Hematopoietic multipotent progenitor cell treated with erythropoietin and hydrocortisone succinate and interleukin-3 and kit ligand, for 17 days (in vitro differentiated cells): Measurements from ENCODE around the gene EVA1A.

Experiments used
- DNase-seq: peaks from one replicate; pipeline ENCODE4 v3.0.0-alpha.2; 2015; ENCODE audit warnings: low spot score

The EVA1A gene

DNA sequence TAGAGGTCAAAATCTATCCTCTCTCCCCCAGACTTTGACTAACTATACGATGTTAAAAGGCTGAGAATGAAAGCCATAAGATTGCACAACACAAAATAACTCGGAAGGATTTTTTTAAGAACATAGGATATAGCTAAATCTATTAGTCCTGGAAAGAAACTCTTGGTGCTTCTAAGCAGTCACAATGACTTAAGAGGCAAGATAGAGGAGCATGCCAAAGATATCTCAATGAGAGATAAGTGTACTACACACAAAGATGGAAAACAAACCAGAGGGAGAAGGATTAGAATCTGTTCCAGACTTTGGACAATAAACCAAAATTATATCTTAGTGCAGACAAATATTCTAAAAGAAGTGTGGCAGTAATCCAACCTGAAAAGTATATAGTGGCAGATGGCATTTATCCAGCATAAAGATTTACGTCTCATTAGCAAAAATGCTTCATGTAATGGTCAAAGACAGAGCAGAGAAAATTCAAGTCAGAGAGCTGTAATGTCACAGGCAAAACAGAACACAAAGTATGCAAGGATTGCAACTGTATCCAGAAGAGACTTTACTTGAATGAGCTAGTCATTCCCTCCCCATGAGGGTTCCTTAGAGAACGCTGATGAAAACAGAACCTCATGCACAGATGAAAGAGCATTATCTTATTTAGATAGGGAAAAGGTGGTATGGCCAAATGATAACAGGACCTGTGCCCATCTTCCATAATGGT lies 28.8 kb upstream of the EVA1A start:
- DNase-seq = no peak

DNA sequence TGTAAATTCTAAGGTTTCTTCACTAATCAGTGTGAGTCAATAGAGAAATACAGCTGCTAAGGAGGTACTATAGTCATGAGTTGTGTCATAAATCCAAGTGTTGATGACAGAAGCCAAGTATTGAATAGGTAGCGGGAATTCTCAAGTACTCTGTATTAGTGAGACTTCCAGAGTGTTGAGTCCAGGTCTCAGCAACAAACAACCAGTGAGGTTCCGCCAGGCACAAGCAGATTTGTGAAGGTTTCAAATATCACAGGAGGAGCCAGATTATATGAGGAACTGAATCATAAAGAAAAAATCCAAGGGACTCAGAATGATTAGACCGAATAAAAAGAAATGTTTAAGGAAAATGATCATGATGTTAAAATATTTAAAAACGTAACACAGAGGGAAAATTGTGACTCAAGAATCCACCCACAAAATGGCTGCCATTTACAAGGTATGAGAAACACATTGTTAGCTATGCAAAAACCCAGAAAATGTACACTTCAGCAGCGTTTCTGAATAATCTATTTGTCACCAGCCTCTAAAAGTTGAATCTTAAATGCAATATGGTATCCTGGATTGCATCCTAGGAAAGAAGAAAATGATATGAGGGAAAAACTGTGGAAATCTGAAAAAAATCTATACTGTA lies 27.3 kb upstream of the EVA1A start:
- no peak for DNase-seq

DNA sequence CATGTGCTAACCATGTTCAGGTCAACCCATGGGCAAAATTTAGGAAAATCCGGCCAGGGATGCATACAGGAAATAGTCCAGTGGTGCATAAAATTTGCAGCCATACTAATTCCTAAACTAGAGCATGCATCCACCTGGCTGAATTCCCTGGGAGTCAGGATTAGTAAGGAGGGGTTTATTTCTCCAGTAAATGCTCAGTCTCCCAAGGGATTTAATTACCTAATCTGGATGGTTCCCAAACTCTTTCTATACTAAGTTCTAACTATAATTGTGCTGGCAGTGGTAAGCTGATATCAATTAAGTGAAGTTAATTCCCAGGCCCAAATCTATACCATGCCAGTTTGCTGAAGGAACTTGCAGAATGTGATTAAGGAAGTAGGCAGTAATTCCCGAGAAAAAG lies 26.2 kb upstream of the EVA1A start:
- no peak for DNase-seq

DNA sequence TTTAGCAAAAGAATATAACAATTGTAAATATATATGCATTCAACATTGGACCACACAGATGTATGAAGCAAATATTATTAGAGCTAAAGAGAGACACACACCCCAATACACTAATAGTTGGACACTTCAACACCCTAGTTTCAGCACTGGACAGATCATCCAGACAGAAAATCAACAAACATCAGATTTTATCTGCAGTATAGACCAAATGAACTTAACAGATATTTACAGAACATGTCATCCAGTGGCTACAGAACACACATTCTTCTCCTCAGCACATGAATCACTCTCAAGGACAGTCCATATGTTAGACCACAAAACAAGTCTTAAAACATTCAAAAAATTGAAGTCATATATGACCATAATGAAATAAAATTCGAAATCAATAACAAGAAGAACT lies 22.1 kb upstream of the EVA1A start:
- no peak for DNase-seq

DNA sequence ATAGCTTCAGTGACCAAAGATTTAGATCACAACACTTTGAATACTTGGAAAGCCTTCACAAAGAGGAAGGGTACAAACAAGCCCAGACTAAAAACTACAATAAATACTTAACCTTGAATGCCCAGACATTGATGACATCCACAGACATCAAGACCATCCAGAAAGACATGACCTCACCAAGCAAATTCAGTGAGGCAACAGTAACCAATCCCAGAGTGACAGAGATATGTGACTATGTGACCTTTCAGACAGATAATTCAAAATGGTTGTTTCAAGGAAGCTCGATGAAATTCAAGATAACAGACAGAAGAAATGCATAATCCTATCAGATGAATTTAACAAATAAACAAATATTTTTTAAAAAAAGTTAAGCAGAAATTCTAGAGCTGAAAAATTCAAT lies 19.9 kb upstream of the EVA1A start:
- no peak for DNase-seq

DNA sequence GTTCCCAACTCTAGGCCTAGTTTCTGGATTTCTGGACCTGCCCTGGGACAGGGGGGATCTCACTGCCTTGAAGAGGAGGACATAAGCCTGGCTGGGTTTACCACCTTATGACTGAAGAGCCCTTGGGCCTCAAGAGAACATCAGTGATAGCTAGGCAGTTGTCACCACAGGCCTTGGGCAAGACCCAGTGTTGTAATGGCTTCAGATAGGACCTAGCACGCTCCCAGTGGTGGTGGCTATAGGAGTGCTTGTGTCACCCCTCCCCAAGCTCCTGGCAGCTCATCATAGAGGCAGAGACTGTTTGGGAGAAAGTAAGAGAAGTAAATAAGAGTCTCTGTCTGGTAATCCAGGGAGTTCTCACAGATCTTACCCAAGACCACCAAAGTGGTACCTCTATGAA lies 19.4 kb upstream of the EVA1A start:
- no peak for DNase-seq

DNA sequence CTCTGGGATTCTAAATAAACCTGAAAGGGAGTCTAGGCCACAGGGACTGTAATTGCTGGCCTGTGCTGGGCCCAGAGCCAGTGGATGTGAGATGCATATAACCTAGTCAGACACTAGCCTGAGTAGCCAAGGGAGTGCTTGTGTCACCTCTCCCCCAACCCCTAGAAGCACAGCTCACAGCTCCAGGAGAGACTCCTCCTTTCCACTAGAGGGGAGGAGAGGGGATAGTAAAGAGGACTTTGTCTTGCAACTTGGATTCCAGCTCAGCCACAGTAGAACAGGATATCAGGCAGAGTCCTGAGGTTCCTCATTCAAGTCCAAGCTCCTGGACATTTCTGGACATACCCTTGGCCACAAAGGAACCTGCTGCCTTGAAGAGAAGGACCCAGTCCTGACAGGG lies 18.4 kb upstream of the EVA1A start:
- no peak for DNase-seq

DNA sequence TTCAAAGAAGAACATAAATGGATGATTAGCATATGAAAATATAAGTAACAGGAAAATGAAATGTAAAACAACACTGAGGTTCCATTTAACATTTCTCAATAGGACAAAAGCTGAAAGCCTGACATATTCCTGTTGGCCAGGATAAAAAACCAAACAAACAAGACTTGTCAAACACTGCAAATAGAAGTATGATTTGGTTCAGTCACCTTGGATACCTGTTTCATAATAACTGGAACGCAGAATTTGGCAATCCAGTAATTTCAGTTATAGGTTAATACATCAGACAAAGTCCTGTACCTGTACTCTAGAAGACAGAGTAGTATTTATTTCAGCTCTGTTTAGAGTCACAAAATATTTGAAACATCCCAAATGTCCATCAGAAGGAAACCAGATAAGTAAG lies 16.5 kb upstream of the EVA1A start:
- no peak for DNase-seq

DNA sequence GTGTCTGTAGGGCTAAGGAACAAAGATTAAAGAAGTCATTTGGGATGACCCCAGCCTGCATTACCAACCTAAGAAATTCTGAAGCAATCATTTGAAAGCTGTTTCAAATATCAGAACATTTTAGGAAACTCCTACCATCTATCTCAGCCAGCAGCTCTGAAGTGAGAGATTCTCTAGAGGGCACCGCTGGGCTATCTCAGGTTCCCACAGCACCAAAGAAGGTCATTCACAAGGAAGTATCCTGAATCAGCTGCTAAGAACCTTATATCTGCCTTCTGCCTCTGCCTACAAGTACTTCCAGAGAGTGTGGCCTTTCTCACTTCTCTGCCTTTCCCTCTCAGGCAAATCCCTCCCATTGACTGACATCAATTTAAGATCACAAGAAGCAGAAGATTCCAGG lies 13.4 kb upstream of the EVA1A start:
- DNase-seq = no peak

DNA sequence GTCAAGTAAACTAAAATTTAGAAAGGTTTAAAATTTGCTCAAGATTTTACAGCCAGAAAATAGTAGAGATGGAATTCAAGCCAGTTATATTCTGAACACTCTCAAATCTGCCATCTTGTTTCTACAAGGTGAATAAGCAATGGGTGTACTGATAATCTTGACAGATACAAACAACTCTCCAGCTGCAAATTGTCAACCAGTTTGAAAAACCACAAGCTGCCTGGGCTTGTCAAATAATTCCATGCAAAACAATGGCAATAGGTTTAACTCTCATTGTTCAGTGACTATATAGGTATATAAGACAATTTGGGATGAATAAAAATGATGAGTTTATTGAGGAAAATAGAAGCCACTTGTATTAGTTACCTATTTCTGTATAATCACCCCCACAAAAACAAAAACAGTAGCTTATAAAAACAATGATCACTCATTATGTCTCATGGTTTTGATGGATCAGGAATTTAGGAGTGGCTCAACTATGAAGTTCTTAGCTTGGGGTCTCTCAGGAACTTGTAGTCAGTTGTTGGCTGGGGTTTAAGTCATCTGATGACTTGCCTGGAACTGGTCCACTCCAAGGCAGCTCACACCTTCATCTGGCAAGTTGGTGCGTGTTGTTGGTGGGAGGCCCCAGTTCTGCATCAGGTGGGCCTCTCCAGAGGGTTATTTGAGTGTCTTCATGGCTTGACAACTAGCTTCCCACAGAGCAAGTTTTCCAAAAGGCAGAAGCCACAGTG lies 12.6 kb upstream of the EVA1A start:
- DNase-seq = no peak

DNA sequence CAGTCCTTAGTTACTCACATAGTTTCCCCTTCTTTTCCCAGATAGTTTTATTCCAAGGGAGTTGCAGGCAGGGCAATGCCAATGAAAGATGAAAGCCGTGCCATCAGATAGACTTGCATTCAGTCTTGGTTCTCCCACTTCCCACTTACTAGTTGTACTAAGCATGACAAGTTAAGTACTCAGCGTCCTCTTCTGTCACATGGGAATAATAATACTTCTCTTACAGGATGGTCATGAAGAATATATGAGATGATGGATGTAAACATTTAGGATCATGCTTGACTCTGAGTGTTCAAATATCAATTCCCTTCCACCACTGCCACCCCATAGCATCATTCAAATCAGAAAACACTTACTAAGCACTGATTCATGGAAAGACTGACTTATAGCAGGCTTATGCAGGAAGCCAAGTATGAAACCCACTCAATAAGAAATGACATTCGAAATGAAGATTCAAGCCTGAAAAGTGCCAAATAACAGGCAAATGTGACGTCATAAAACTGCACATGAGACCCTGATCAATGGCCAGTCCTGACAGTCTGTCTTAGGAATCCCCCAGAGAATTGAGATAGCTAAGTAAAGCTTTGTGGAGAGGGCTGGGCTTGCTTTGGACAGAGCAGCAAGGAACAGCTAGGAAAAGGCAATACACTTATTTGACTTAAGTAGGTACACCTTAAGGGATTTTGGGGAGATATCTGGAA lies 11.1 kb upstream of the EVA1A start:
- no peak for DNase-seq

DNA sequence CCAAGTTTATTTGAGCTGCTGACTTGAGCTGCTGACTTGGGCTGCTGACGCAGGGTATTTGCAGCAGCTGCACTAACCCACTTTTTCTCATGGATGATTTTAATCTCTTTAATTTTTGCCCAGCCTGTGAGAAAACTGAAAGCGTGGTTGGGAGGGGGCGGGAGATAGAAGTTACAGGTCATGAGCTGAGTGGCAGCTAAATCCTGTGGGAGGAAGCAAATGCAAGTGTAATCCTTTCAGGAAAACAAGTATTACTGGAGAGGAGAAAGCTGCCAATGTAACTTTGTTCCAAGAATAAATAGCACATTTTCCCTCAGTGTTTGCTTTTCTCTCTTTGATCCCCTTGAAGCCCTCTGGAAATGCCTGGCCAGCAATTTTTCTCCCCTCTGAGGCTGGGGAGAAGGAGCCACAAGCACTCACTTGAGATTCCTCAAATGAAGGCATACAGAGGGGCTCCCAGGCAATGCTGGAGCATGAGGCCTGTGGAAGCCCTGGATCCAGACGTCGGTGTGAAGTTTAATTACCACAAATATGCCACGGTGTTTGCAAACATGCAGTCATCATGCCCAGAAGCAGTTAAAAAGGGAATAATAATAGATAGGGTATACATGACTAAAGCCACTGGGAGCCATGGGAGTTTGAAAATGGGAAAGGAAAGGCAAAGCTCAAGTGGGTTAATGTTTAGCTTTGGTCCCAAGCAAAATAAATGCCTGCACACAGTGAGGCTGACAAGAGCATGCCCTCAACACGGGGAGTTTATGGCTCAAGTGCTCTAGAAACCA lies 10.4 kb upstream of the EVA1A start:
- no peak for DNase-seq

DNA sequence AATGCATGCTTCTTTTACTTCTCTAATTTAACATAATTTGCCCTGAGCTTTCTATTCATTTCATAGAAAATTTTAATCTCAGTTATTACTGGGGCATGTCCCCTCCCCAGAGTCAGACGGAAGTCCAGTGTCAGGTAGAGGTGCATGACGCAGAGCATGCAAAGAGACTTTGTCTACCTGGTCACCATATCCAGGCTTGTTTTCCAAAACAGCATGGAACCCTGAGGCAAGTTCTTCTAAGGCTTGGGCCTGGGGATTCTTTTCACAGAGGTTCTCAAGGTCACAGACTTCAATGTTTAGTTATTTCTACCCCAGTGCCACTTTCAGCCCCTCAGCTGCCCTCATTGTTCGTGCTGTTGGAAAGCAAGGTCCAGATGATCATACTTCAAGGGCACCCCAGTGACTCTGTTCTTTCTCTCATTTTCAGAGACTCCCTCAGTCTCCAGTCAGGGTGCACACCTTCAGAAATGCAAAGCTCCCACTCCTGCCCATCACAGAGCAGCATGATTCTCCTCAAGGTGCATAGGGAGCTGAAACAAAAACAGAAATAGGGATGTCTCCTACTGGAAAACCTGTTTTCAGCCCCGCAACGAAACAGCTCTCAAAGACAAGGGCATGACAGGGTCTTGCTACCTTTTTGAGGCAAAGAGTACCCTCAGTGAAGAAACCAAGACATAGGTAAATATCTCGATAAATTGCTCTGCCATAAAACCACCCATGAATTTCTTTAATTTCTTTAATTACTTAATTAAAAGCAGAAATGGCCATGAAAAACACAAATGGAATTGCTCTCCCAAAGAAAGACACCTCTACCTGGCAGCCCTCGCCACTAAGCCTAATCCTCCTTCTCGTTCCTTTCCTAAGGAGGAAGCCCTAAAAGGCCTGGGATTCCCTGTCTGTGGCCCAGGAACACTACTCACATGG lies 9.5 kb upstream of the EVA1A start:
- DNase-seq = no peak

DNA sequence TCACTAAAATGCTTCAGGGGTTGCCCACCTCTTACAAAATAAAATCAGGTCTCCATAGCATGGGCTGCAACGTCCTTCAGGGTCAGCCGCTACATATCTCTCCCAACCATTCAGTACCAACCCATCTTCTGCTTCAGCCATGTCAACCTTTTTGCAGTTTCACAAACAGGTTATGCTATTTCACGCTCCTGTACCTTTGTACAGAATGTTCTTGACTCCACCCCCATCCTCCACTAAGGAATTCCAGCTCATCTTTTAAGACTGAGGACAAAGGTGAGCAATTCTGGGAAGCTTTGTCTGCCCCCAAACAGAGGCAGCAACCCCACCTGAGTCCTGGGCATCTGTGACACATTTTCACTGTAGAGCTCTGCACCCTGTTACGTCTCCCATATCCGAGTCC lies 8.8 kb upstream of the EVA1A start:
- DNase-seq = no peak

DNA sequence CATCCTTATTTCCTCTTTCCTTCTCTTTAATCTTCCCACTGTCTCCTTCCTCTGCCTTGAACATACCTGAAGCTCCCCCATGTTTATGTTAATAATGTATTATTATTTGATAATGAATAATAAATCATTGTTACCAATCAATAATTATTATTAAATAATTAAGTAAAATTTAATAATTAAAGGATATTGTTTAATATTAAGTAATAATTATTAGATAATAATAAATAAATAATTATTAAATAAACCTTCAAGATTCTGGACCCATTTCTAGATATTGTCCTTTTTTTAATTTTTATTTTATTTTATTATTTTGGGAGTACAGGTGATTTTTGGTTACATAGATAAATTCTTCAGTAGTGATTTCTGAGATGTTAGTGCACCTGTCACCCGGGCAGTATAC lies 7.4 kb upstream of the EVA1A start:
- DNase-seq = no peak

DNA sequence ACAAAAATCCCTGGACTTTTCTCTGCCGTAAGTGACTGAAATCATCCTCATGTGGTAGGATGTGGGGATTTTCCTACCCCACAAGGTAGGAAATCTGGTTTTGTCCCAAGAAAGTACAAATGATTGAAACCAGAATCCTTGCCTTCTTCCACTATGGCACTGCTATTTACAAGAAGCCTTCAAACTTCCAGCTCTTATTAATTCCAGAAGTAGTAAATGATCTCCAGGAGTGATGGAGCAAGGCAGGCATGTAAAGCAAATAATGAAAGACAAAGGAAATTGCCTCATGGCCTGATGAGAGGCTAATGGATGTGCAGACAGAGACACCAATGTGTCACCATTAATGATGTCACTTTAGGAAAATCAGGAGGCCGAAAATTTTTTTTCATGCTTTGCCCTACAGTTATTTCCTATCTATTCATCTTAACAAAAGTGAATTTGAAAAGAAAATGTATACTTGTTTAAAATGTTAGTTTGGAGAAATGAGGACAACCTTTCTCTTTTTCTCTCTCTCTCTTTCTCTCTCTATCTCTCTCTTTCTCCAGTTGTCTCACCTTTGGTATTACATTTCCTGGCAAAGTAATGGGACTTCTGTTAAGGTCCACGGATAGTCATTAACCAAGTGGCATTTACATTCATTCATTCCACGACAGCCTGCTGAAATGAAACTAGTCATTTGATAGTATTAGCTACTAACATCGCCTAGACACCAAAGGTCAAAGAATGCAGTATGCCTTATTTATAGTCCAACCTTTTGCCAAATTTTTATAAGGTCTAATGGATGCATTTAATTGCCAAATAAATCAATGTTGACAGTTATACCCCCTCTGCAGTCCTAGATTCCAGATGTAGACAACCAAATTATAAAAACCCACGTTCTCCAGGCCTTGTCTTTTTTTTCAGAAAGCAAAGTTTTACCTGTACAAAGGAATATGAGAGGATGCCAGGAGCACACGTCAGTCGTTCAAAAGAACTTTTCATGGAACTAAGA lies 5.0 kb upstream of the EVA1A start:
- DNase-seq = no peak

DNA sequence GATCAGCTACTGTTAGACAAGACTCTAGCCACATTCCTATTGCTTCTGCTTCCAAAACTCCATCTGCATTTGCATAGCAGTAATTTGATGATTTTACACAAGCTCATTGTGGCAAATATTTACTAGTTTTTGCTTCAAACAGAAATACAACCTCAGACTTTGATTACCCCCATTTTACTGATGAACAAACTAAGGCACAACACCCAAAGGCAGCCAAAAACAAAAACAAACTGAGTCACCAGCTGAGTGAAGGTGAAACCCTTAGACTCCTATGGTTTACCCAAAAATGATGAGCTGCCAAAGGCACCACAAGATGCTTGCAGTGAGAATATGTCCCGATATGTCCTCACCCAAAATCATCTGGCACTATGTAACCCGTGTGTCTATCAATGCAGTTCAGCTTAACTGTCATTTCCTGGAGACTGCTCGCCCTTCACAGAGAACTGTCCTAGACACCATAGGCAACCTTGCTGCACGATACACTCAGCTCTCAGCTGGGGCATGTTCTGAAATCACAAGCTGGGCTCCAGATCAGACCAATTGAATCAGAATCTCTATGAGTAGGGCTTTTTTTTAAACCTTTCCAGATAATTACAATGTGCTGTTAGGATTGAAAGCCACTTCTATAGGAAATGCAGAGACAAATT lies 4.1 kb upstream of the EVA1A start:
- DNase-seq = no peak

DNA sequence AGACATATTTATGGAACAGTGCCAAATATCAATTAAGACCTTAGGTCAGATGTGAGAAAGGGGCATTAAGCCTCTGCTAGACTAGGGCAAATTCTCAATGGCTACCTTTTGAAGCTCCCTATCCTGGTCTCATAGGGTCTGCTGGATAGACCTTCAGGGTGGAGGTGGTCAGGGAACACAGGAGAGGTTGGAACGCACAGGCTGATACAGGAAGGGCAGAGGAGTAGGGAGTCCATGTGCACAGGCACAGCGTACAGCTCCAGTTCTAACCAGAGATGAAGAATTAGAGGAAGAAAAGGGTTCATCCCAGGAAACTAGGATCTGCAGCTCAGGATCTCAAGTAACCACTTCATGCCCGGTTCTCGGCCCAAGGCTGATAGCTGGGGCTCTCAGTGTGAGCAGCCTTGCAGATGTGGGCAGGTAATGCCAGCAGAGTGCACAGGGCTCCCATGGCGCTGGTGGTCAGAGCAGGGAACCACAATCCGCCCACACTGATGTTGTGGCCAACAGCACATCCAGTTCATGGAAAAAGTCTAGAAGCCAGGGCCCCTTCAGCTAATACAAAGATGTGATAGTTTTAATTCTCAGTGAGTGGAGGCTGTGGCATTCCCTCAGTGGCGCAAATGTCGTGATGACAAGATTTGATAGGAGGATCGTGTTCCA lies 3.4 kb upstream of the EVA1A start:
- no peak for DNase-seq

DNA sequence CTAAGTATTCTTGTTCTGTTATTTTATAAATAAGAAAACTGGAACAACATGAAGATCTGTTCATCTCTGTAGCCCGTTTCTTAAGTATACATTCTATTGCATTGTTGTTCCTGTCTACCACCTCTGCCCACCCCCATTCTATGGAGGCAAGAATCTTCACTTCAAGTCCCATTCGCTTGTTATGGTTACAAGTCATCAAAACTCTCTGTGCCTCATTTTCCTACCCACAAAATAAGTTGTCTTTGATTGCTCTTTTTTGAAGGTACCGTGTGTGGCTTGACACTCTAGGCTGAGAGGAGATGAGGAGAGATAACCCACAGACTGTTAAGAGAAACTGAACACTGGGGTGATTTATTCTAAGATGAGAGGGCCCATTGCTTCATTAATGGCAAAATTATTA lies 2.9 kb upstream of the EVA1A start:
- no peak for DNase-seq
